ENCODE data around the gene RALGPS1. TPM values are rescaled to one million over a fixed set of nuclear protein-coding genes. Genes with fewer than 3 reads are reported as not detected.
A peak's percentile ranks its signal among the peaks of the same experiment; 100 is the strongest.

The RALGPS1 gene
- total RNA-seq, 1 experiment from 2014 or later: 8.2 TPM

GRCh38 chr9:126989847-126990842, 75.6 kb downstream of the RALGPS1 start:
- Histone ChIP-seq H4K20me1 (ENCODE audit: insufficient read depth, low read depth, low read length) (no peaks in the 10 kb centered on the region), H3K4me3 (ENCODE audit: low read length) (no peak overlapping the region), H3K27ac (ENCODE audit: low read length) (no peak overlapping the region), H2AFZ (ENCODE audit: low read length) (no peak overlapping the region), H3K9ac (ENCODE audit: low read length) (no peak overlapping the region), H3K4me2 (ENCODE audit: low read depth, low read length, poor library complexity, severe bottlenecking) (no peak overlapping the region), H3K4me1 (ENCODE audit: low read length) (no peaks in the 10 kb centered on the region), H3K36me3 (ENCODE audit: insufficient read depth, low read length) (no peaks in the 10 kb centered on the region), H3K27me3 (ENCODE audit: low read length) (no peaks in the 10 kb centered on the region), H3K79me2 (ENCODE audit: low read length) (no peaks in the 10 kb centered on the region), H3K9me3 (ENCODE audit: low read length) (no peaks in the 10 kb centered on the region), H3K9me2 (replicated peaks; ENCODE audit: insufficient read depth, low read length) (no peaks in the 10 kb centered on the region)
- no peak for DNase-seq

- Histone ChIP-seq H3K4me1 (ENCODE audit: low read length) (no peaks in the 10 kb centered on the region), H3K9me3 (ENCODE audit: low read length) (no peaks in the 10 kb centered on the region), H3K4me3 (ENCODE audit: low read length) (no peak overlapping the region), H3K4me2 (ENCODE audit: low read depth, low read length, poor library complexity, severe bottlenecking) (no peak overlapping the region), H3K9ac (ENCODE audit: low read length) (no peak overlapping the region), H3K36me3 (ENCODE audit: insufficient read depth, low read length) (no peaks in the 10 kb centered on the region), H3K27ac (ENCODE audit: low read length) (no peak overlapping the region), H3K9me2 (replicated peaks; ENCODE audit: insufficient read depth, low read length) (no peaks in the 10 kb centered on the region), H2AFZ (ENCODE audit: low read length) (no peak overlapping the region), H3K79me2 (ENCODE audit: low read length) (no peaks in the 10 kb centered on the region), H3K27me3 (ENCODE audit: low read length) (no peaks in the 10 kb centered on the region), H4K20me1 (ENCODE audit: insufficient read depth, low read depth, low read length) (no peaks in the 10 kb centered on the region)
- no peak for DNase-seq
Measured at GRCh38 chr9:126991183-126991582, 76.6 kb downstream of the RALGPS1 start.

DNA sequence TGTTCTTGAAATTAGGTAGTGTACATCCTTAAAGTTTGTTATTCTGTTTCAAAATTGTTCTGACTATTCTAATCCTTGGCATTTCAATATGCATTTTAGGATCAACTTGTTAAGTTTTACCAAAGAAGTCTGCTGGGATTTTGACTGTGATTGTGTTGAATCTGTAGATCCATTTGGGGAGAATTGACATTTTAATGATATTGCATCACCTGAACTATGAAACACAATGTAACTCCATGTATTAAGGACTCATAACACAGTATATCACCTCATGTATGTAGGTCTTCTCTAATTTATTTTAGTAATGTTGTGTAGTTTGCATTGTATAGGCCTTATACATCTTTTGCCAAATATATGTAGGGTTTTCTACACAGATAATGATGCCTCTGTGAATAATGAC, 77.8 kb downstream of the RALGPS1 start:
- Histone ChIP-seq H3K4me2 (ENCODE audit: low read depth, low read length, poor library complexity, severe bottlenecking) (no peak overlapping the region), H3K9me3 (ENCODE audit: low read length) (no peaks in the 10 kb centered on the region), H3K9me2 (replicated peaks; ENCODE audit: insufficient read depth, low read length) (no peaks in the 10 kb centered on the region), H4K20me1 (ENCODE audit: insufficient read depth, low read depth, low read length) (no peaks in the 10 kb centered on the region), H3K4me1 (ENCODE audit: low read length) (no peaks in the 10 kb centered on the region), H3K27me3 (ENCODE audit: low read length) (no peaks in the 10 kb centered on the region), H3K9ac (ENCODE audit: low read length) (no peak overlapping the region), H3K79me2 (ENCODE audit: low read length) (no peaks in the 10 kb centered on the region), H3K36me3 (ENCODE audit: insufficient read depth, low read length) (no peaks in the 10 kb centered on the region), H3K4me3 (ENCODE audit: low read length) (no peak overlapping the region), H3K27ac (ENCODE audit: low read length) (no peak overlapping the region), H2AFZ (ENCODE audit: low read length) (no peak overlapping the region)
- no peak for DNase-seq

- no peak overlapping the region for H2AFZ ChIP-seq (ENCODE audit: low read length)
- no peak overlapping the region for H3K4me3 ChIP-seq (ENCODE audit: low read length)
- H3K79me2 ChIP-seq (ENCODE audit: low read length): no peaks in the 10 kb centered on the region
- H3K9me2 ChIP-seq (replicated peaks; ENCODE audit: insufficient read depth, low read length): no peaks in the 10 kb centered on the region
- no peaks in the 10 kb centered on the region for H3K27me3 ChIP-seq (ENCODE audit: low read length)
- no peak overlapping the region for H3K27ac ChIP-seq (ENCODE audit: low read length)
- no peak overlapping the region for H3K4me2 ChIP-seq (ENCODE audit: low read depth, low read length, poor library complexity, severe bottlenecking)
- H3K4me1 ChIP-seq (ENCODE audit: low read length): no peaks in the 10 kb centered on the region
- peak; percentile 19 for DNase-seq
- H3K36me3 ChIP-seq (ENCODE audit: insufficient read depth, low read length): no peaks in the 10 kb centered on the region
- H4K20me1 ChIP-seq (ENCODE audit: insufficient read depth, low read depth, low read length): no peaks in the 10 kb centered on the region
- H3K9me3 ChIP-seq (ENCODE audit: low read length): no peaks in the 10 kb centered on the region
- no peak overlapping the region for H3K9ac ChIP-seq (ENCODE audit: low read length)
Measured at GRCh38 chr9:126999315-127000068, 84.9 kb downstream of the RALGPS1 start.

DNA sequence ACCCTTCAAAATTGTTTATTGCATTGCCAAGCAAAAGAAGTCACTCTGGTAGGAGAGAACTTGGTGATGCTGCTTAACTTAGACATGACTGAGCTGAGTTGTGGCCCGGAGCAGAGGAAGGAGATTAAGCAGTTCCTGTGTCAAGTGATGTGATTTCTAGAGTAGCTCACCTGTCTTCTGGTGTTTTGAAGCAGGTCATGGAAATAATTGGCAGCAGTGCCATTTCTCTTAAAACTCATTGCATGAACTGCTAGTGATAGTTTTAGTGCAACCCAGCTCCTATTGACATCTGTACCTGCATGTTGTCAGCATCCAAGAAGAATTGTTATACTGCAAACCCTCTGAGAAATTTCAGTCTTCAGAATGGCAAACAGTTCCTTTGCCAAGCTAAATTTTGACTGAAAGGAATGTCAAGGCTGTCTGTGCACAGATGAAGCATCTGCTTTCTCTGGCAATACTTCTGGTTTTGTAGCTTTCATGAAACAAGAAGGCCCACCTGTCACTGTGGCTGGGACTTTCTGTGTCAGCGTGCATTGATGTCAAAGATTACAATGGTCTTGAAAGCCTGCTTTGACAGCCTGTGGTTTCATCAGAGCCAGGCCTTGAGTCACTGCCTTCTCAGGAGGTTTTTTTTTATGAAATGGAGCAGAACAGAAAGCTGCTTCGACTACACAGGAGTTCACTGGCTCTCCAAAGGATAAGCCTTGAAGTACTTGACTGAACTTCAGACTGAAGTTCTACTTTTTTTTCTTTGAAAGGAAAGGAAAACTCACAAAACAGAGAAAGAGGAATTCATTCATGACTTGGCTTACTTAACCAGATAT, 90.6 kb downstream of the RALGPS1 start:
- no peak for DNase-seq
- Histone ChIP-seq H3K9me3 (ENCODE audit: low read length) (no peaks in the 10 kb centered on the region), H3K27me3 (ENCODE audit: low read length) (no peaks in the 10 kb centered on the region), H3K9ac (ENCODE audit: low read length) (no peak overlapping the region), H3K4me1 (ENCODE audit: low read length) (no peaks in the 10 kb centered on the region), H3K79me2 (ENCODE audit: low read length) (no peaks in the 10 kb centered on the region), H2AFZ (ENCODE audit: low read length) (no peak overlapping the region), H3K9me2 (replicated peaks; ENCODE audit: insufficient read depth, low read length) (no peaks in the 10 kb centered on the region), H4K20me1 (ENCODE audit: insufficient read depth, low read depth, low read length) (no peaks in the 10 kb centered on the region; the same call in 1 of the 2 replicates), H3K36me3 (ENCODE audit: insufficient read depth, low read length) (no peaks in the 10 kb centered on the region), H3K4me2 (ENCODE audit: low read depth, low read length, poor library complexity, severe bottlenecking) (no peak overlapping the region), H3K27ac (ENCODE audit: low read length) (no peak overlapping the region), H3K4me3 (ENCODE audit: low read length) (no peak overlapping the region)

GRCh38 chr9:127005770-127006314, 91.3 kb downstream of the RALGPS1 start:
- DNase-seq: no peak
- Histone ChIP-seq H3K36me3 (ENCODE audit: insufficient read depth, low read length) (no peaks in the 10 kb centered on the region), H3K4me1 (ENCODE audit: low read length) (no peaks in the 10 kb centered on the region), H3K27ac (ENCODE audit: low read length) (no peak overlapping the region), H3K27me3 (ENCODE audit: low read length) (no peaks in the 10 kb centered on the region), H3K9ac (ENCODE audit: low read length) (no peak overlapping the region), H4K20me1 (ENCODE audit: insufficient read depth, low read depth, low read length) (no peaks in the 10 kb centered on the region; the same call in 1 of the 2 replicates), H3K9me2 (replicated peaks; ENCODE audit: insufficient read depth, low read length) (no peaks in the 10 kb centered on the region), H3K79me2 (ENCODE audit: low read length) (no peaks in the 10 kb centered on the region), H2AFZ (ENCODE audit: low read length) (no peak overlapping the region), H3K4me3 (ENCODE audit: low read length) (no peak overlapping the region), H3K9me3 (ENCODE audit: low read length) (no peaks in the 10 kb centered on the region), H3K4me2 (ENCODE audit: low read depth, low read length, poor library complexity, severe bottlenecking) (no peak overlapping the region)

DNA sequence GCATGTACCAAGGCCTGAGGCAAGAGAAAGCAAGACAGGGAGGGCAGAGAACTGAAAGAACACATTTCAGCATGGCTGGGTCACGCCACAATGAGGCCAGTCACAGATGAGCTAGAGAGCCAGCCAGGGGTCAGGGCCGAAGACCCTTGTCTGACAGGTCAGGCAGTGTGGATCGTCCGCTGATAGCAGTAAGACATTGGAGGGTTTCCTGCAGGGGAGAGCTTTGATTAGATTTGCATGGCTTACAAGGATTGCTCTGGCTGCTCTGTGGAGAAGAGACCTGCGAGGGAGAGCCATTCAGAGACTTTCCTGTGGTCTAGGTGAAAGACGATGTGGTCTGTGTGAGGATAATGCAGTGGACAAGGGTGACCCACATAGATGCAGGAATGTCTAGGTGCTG, 93.1 kb downstream of the RALGPS1 start:
- DNase-seq: no peak
- Histone ChIP-seq H3K4me2 (ENCODE audit: low read depth, low read length, poor library complexity, severe bottlenecking) (no peak overlapping the region), H2AFZ (ENCODE audit: low read length) (no peak overlapping the region)

More for the DNA sequence above, 93.1 kb downstream of the RALGPS1 start:
- Histone ChIP-seq H3K79me2 (ENCODE audit: low read length) (no peaks in the 10 kb centered on the region), H3K4me3 (ENCODE audit: low read length) (no peak overlapping the region), H3K9ac (ENCODE audit: low read length) (no peak overlapping the region), H3K36me3 (ENCODE audit: insufficient read depth, low read length) (no peaks in the 10 kb centered on the region), H3K9me2 (replicated peaks; ENCODE audit: insufficient read depth, low read length) (no peaks in the 10 kb centered on the region), H4K20me1 (ENCODE audit: insufficient read depth, low read depth, low read length) (no peaks in the 10 kb centered on the region; the same call in 1 of the 2 replicates), H3K9me3 (ENCODE audit: low read length) (no peaks in the 10 kb centered on the region), H3K27me3 (ENCODE audit: low read length) (no peaks in the 10 kb centered on the region), H3K4me1 (ENCODE audit: low read length) (no peaks in the 10 kb centered on the region), H3K27ac (ENCODE audit: low read length) (no peak overlapping the region)
